ENCODE data around the gene RAD51B. TPM values are rescaled to one million over a fixed set of nuclear protein-coding genes. Genes with fewer than 3 reads are reported as not detected.

The RAD51B gene
- total RNA-seq, 5 donors from 2014 or later (not counting 1 experiment from before 2014, with no cell fraction given), result 25.4 to 47.9 (median 30.0) TPM

DNA sequence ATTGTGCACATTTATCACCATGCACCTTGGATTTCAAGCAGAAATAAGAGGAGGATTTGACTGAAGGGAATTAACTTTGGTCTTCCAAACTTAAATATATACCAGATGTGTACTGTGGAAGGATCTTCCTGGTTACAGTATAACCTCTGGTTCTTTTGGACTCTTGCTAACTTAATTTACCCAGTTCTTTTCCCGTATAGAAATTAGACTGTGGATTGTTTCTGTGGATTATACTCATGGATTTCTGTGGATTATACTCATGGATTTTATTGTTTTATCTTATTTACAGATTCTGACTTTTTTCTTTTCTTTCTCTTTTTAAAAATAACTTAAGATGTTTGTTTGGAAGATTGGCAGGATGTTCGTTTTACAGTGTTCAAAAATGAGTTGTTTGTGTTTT is 215.3 kb downstream of the RAD51B start:
- ATAC-seq (replicated peaks in 1 of 4) (no peak), DNase-seq (no peak)
- WGBS (ENCODE audit: insufficient coverage), result no CpG with 5 or more reads among the region's 2 CpGs
- ChIA-PET CTCF (no interaction called here), POLR2A (no interaction called here)
- Histone ChIP-seq H3K4me3 (ENCODE audit: control insufficient read depth in 1 of 2, extremely low read depth in 1 of 2, low read length in 1 of 2) (no peak overlapping the region), H3K36me3 (ENCODE audit: control insufficient read depth in 2 of 2, extremely low read depth in 1 of 2, insufficient read depth in 1 of 2, low read length in 1 of 2) (no peaks in the 10 kb centered on the region), H3K27ac (ENCODE audit: low read length) (no peak overlapping the region), H3K27me3 (replicated peaks in 1 of 2; ENCODE audit: control insufficient read depth in 2 of 2, extremely low read depth in 1 of 2, insufficient read depth in 2 of 2, low read length in 1 of 2) (no peaks in the 10 kb centered on the region), H3K4me1 (ENCODE audit: control insufficient read depth in 1 of 2, extremely low read depth in 1 of 2, insufficient read depth in 2 of 2, low read length in 2 of 2) (no peaks in the 10 kb centered on the region), H3K9me3 (no peaks in the 10 kb centered on the region)
- Mint-ChIP-seq H3K4me1 (peaks cover 3 to 6% (median 5%) of the 10 kb centered on the region in 3 donors), H3K27me3 (no peaks in the 10 kb centered on the region), H3K27ac (no peak overlapping the region), H3K9me3 (peaks cover 3 to 10% (median 8%) of the 10 kb centered on the region in 3 donors), H3K4me3 (no peak overlapping the region), H3K36me3 (peaks cover 22% of the 10 kb centered on the region)

DNA sequence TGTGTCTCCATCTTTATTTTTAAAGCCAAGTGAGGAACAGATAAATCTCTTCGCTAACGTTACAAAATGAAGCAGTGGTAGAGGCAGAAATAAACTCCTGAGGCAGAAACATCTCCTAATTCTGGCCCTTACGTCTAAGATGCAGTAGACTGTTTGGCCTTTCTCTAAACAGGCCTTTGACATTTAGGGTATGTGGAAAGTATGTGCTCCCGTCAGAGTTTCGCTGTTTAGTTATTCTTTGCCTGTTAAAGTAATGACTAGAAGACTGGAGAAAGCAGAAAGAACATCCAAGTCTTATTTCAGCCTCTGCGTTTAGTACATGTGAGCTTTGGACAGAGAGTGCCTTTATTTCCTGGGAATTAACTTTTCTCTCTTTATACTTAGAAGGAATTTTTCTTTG is 216.6 kb downstream of the RAD51B start:
- H3K27me3 ChIP-seq (replicated peaks in 1 of 2; ENCODE audit: control insufficient read depth in 2 of 2, extremely low read depth in 1 of 2, insufficient read depth in 2 of 2, low read length in 1 of 2), result no peaks in the 10 kb centered on the region
- ChIA-PET CTCF (no interaction called here), POLR2A (interaction anchor here in 1 of 2 donors (0.6 kb wide), 1 partner anchor 1421 kb away, joined by 3 read pairs; no protein-coding TSS in a partner anchor)
- no peak overlapping the region for H3K27ac Mint-ChIP-seq
- H3K27ac ChIP-seq (ENCODE audit: low read length), result no peak overlapping the region
- no peak overlapping the region for H3K4me3 ChIP-seq (ENCODE audit: control insufficient read depth in 1 of 2, extremely low read depth in 1 of 2, low read length in 1 of 2)
- no peaks in the 10 kb centered on the region for H3K36me3 ChIP-seq (ENCODE audit: control insufficient read depth in 2 of 2, extremely low read depth in 1 of 2, insufficient read depth in 1 of 2, low read length in 1 of 2)
- DNase-seq (no peak), ATAC-seq (replicated peaks in 1 of 4) (no peak)
- no peak overlapping the region for H3K4me3 Mint-ChIP-seq
- H3K4me1 ChIP-seq (ENCODE audit: control insufficient read depth in 1 of 2, extremely low read depth in 1 of 2, insufficient read depth in 2 of 2, low read length in 2 of 2), result no peaks in the 10 kb centered on the region
- H3K4me1 Mint-ChIP-seq, result peaks cover 3 to 6% (median 6%) of the 10 kb centered on the region in 3 donors
- H3K9me3 Mint-ChIP-seq, result no peaks in the 10 kb centered on the region
- 100% methylated on average over 1 of the region's 6 CpGs for WGBS (ENCODE audit: insufficient coverage)
- H3K36me3 Mint-ChIP-seq, result peaks cover 17% of the 10 kb centered on the region
- H3K9me3 ChIP-seq, result no peaks in the 10 kb centered on the region
- H3K27me3 Mint-ChIP-seq, result no peaks in the 10 kb centered on the region

DNA sequence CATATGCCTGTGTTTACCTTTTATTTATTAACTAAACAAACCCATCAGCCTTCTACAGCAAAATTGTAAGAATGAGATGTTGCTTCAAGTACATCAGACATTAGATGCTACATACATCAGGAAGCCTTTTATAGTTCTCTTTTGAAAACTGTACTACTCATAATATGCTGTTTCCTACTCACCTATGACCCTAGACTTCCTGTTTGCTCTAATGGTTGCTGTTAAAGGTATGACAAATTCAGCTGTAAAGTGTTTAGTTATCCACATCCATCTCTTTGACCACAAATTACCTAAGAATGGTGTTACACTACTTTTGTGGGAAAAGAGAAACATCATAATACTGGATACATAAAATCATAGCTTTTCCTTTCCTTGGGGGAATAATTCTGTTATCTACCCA is 220.0 kb downstream of the RAD51B start:
- H3K9me3 Mint-ChIP-seq, result no peaks in the 10 kb centered on the region
- H3K4me1 Mint-ChIP-seq, result peaks cover 3 to 6% (median 6%) of the 10 kb centered on the region in 3 donors
- Histone ChIP-seq H3K9me3 (no peaks in the 10 kb centered on the region), H3K27me3 (replicated peaks in 1 of 2; ENCODE audit: control insufficient read depth in 2 of 2, extremely low read depth in 1 of 2, insufficient read depth in 2 of 2, low read length in 1 of 2) (no peaks in the 10 kb centered on the region), H3K4me3 (ENCODE audit: control insufficient read depth in 1 of 2, extremely low read depth in 1 of 2, low read length in 1 of 2) (no peak overlapping the region), H3K27ac (ENCODE audit: low read length) (no peak overlapping the region), H3K36me3 (ENCODE audit: control insufficient read depth in 2 of 2, extremely low read depth in 1 of 2, insufficient read depth in 1 of 2, low read length in 1 of 2) (no peaks in the 10 kb centered on the region), H3K4me1 (ENCODE audit: control insufficient read depth in 1 of 2, extremely low read depth in 1 of 2, insufficient read depth in 2 of 2, low read length in 2 of 2) (no peaks in the 10 kb centered on the region)
- no peaks in the 10 kb centered on the region for H3K27me3 Mint-ChIP-seq
- H3K36me3 Mint-ChIP-seq, result peaks cover 14% of the 10 kb centered on the region
- no peak overlapping the region for H3K4me3 Mint-ChIP-seq
- CTCF ChIA-PET, result interaction anchor here in 1 of 2 donors (0.5 kb wide), 1 partner anchor 1359 kb away, joined by 3 read pairs; no protein-coding TSS in a partner anchor
- POLR2A ChIA-PET, result no interaction called here
- ATAC-seq (replicated peaks in 1 of 4) (no peak), DNase-seq (no peak)
- no peak overlapping the region for H3K27ac Mint-ChIP-seq

- H3K4me3 ChIP-seq (ENCODE audit: control insufficient read depth in 1 of 2, extremely low read depth in 1 of 2, low read length in 1 of 2), result no peak overlapping the region
- no peaks in the 10 kb centered on the region for H3K9me3 ChIP-seq
- no peaks in the 10 kb centered on the region for H3K9me3 Mint-ChIP-seq
- no peak overlapping the region for H3K27ac Mint-ChIP-seq
- CTCF ChIA-PET, result no interaction called here
- no peaks in the 10 kb centered on the region for H3K27me3 Mint-ChIP-seq
- DNase-seq (no peak), ATAC-seq (replicated peaks in 1 of 4) (no peak)
- H3K4me1 ChIP-seq (ENCODE audit: control insufficient read depth in 1 of 2, extremely low read depth in 1 of 2, insufficient read depth in 2 of 2, low read length in 2 of 2), result no peaks in the 10 kb centered on the region
- WGBS (ENCODE audit: insufficient coverage), result 100% methylated on average over 2 of the region's 6 CpGs
- no peaks in the 10 kb centered on the region for H3K27me3 ChIP-seq (replicated peaks in 1 of 2; ENCODE audit: control insufficient read depth in 2 of 2, extremely low read depth in 1 of 2, insufficient read depth in 2 of 2, low read length in 1 of 2)
- POLR2A ChIA-PET, result no interaction called here
- peaks cover 3 to 6% (median 6%) of the 10 kb centered on the region in 3 donors for H3K4me1 Mint-ChIP-seq
- H3K4me3 Mint-ChIP-seq, result no peak overlapping the region
- H3K36me3 ChIP-seq (ENCODE audit: control insufficient read depth in 2 of 2, extremely low read depth in 1 of 2, insufficient read depth in 1 of 2, low read length in 1 of 2), result no peaks in the 10 kb centered on the region
- H3K27ac ChIP-seq (ENCODE audit: low read length), result no peak overlapping the region
- peaks cover 14% of the 10 kb centered on the region for H3K36me3 Mint-ChIP-seq
These were observed 221.2 kb downstream of the RAD51B start for GRCh38 chr14:68040633-68041369.

- H3K27me3 Mint-ChIP-seq, result no peaks in the 10 kb centered on the region
- H3K27me3 ChIP-seq (replicated peaks in 1 of 2; ENCODE audit: control insufficient read depth in 2 of 2, extremely low read depth in 1 of 2, insufficient read depth in 2 of 2, low read length in 1 of 2), result no peaks in the 10 kb centered on the region
- peaks cover 14% of the 10 kb centered on the region for H3K36me3 Mint-ChIP-seq
- no peak overlapping the region for H3K4me3 ChIP-seq (ENCODE audit: control insufficient read depth in 1 of 2, extremely low read depth in 1 of 2, low read length in 1 of 2)
- no peaks in the 10 kb centered on the region for H3K9me3 Mint-ChIP-seq
- no peaks in the 10 kb centered on the region for H3K9me3 ChIP-seq
- H3K27ac Mint-ChIP-seq, result no peak overlapping the region
- WGBS (ENCODE audit: insufficient coverage), result no CpG with 5 or more reads among the region's 3 CpGs
- no peak for DNase-seq
- CTCF ChIA-PET, result no interaction called here
- H3K27ac ChIP-seq (ENCODE audit: low read length), result no peak overlapping the region
- H3K4me1 ChIP-seq (ENCODE audit: control insufficient read depth in 1 of 2, extremely low read depth in 1 of 2, insufficient read depth in 2 of 2, low read length in 2 of 2), result no peaks in the 10 kb centered on the region
- POLR2A ChIA-PET, result no interaction called here
- H3K36me3 ChIP-seq (ENCODE audit: control insufficient read depth in 2 of 2, extremely low read depth in 1 of 2, insufficient read depth in 1 of 2, low read length in 1 of 2), result no peaks in the 10 kb centered on the region
- H3K4me1 Mint-ChIP-seq, result peaks cover 3 to 6% (median 6%) of the 10 kb centered on the region in 3 donors
- H3K4me3 Mint-ChIP-seq, result no peak overlapping the region
- no peak for ATAC-seq (replicated peaks in 1 of 4)
These were observed 222.3 kb downstream of the RAD51B start for GRCh38 chr14:68041876-68042354.

DNA sequence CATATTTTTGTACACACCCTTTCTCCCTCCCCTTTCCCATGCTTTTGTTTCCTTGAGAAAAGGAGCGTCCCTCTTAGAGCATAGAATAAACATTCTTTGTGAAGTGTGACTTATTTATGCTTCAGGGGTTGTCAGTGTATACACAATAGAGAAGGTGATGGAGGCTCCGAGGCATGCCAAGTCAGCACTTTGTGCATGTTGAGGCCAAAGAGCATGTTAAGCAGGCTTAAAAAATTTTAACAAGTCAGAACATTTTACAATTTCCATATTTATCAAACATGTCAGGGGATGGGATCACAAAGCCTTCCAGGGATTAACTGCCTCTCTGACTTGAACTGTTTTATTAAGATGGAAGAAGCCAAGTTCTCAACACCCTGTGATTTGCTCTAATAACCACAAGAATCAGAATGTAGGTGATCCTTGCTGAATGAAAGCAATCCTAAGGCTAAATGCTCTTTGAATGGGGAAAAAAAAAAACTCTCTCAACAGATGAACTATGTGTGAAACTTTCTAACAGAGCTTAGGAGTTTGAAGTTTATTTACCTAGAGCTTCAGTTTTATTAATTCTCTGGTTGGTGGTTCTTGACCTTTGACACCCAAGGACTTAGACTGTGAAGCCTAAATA is 223.1 kb downstream of the RAD51B start:
- no peaks in the 10 kb centered on the region for H3K36me3 ChIP-seq (ENCODE audit: control insufficient read depth in 2 of 2, extremely low read depth in 1 of 2, insufficient read depth in 1 of 2, low read length in 1 of 2)
- Mint-ChIP-seq H3K9me3 (no peaks in the 10 kb centered on the region), H3K36me3 (peaks cover 16% of the 10 kb centered on the region), H3K4me1 (peaks cover 3 to 6% (median 6%) of the 10 kb centered on the region in 3 donors), H3K27me3 (no peaks in the 10 kb centered on the region), H3K27ac (no peak overlapping the region), H3K4me3 (no peak overlapping the region)
- ChIA-PET POLR2A (no interaction called here), CTCF (no interaction called here)
- WGBS (ENCODE audit: insufficient coverage), result no CpG with 5 or more reads among the region's 2 CpGs
- H3K27me3 ChIP-seq (replicated peaks in 1 of 2; ENCODE audit: control insufficient read depth in 2 of 2, extremely low read depth in 1 of 2, insufficient read depth in 2 of 2, low read length in 1 of 2), result no peaks in the 10 kb centered on the region
- H3K4me1 ChIP-seq (ENCODE audit: control insufficient read depth in 1 of 2, extremely low read depth in 1 of 2, insufficient read depth in 2 of 2, low read length in 2 of 2), result no peaks in the 10 kb centered on the region
- DNase-seq, result no peak
- H3K9me3 ChIP-seq, result no peaks in the 10 kb centered on the region
- no peak for ATAC-seq (replicated peaks in 1 of 4)
- H3K4me3 ChIP-seq (ENCODE audit: control insufficient read depth in 1 of 2, extremely low read depth in 1 of 2, low read length in 1 of 2), result no peak overlapping the region
- no peak overlapping the region for H3K27ac ChIP-seq (ENCODE audit: low read length)
